ENCODE results near the gene TAF4. TPM values are rescaled to one million over a fixed set of nuclear protein-coding genes. Genes with fewer than 3 reads are reported as not detected.
"Not testable (repeated sequence)": the region's sequence is repeated elsewhere in the genome, so short reads cannot be mapped to it uniquely, and the experiment has no call there.

The TAF4 gene
- polyA plus RNA-seq, 3 donors from 2014 or later: 0.04 to 3.2 (median 1.1) TPM

DNA sequence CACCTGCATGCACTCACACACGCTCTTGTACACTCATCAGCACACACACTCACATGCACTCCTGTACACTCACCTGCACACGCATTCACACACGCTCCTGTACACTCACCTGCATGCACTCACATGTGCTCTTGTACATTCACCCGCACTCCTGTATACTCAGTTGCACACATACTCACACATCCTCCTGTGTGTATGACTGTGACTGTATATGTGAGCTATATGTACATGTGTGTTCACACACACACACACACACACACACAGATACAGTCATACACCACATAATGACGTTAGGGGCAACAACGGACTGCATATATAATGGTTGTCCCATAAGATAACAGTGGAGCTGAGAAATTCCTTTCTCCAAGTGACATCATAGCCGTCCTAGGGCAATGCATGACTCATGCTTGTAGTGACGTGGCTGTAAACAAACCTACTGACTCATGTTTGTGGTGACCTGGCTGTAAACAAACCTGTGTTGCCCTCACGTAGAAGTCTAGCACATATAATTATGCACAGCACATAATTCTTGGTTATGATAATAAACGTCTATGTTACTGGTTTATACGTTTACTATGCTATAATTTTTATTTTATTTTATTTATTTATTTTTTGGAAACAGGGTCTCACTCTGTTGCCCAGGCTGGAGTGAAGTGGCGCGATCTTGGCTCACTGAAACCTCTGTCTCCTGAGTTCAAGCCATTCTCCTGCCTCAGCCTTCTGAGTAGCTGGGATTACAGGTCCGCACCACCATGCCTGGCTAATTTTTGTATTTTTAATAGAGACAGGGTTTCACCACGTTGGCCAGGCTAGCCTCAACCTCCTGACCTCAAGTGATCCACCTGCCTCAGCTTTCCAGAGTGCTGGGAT, 22.8 kb upstream of the TAF4 start:
- Mint-ChIP-seq H3K27ac (no peak overlapping the region), H3K4me3 (no peak overlapping the region), H3K36me3 (peaks cover 0 to 4% (median 0%) of the 10 kb centered on the region in 3 donors), H3K27me3 (ENCODE audit: low read depth in 3 of 3) (peaks cover 0 to 6% (median 6%) of the 10 kb centered on the region in 3 donors), H3K4me1 (no peaks in the 10 kb centered on the region), H3K9me3 (peaks cover 0 to 2% (median 0%) of the 10 kb centered on the region in 6 donors)
- DNase-seq: peak in 2 of 3 donors; percentile 14 to 19

DNA sequence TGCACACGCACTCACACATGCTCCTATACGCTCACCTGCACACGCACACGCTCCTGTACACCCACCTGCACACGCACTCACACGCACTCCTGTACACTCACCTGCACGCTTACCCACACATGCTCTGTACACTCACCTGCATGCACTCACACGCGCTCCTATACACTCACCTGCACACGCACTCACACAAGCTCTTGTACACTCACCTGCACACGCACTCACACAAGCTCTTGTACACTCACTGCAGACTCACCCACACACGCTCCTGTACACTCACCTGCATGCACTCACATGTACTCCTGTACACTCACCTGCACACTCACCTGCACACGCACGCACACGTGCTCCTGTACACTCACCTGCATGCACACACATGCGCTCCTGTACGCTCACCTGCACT, 22.0 kb upstream of the TAF4 start:
- Mint-ChIP-seq H3K4me1 (no peaks in the 10 kb centered on the region), H3K4me3 (no peak overlapping the region), H3K36me3 (peaks cover 0 to 4% (median 0%) of the 10 kb centered on the region in 3 donors), H3K9me3 (peaks cover 0 to 2% (median 0%) of the 10 kb centered on the region in 6 donors), H3K27me3 (ENCODE audit: low read depth in 3 of 3) (peaks cover 0 to 7% (median 4%) of the 10 kb centered on the region in 3 donors), H3K27ac (no peak overlapping the region)
- no peak for DNase-seq

GRCh38 chr20:62087227-62087626, 21.5 kb upstream of the TAF4 start:
- Mint-ChIP-seq H3K4me1 (no peaks in the 10 kb centered on the region), H3K4me3 (no peak overlapping the region), H3K27ac (no peak overlapping the region), H3K27me3 (ENCODE audit: low read depth in 3 of 3) (peaks cover 0 to 7% (median 3%) of the 10 kb centered on the region in 3 donors), H3K36me3 (peaks cover 0 to 4% (median 0%) of the 10 kb centered on the region in 3 donors), H3K9me3 (peaks cover 0 to 2% (median 0%) of the 10 kb centered on the region in 6 donors)
- no peak for DNase-seq

- Mint-ChIP-seq H3K9me3 (no peaks in the 10 kb centered on the region), H3K27me3 (ENCODE audit: low read depth in 3 of 3) (peaks cover 0 to 5% (median 0%) of the 10 kb centered on the region in 3 donors), H3K4me3 (no peak overlapping the region), H3K4me1 (no peaks in the 10 kb centered on the region), H3K36me3 (no peaks in the 10 kb centered on the region), H3K27ac (no peak overlapping the region)
- DNase-seq: no peak
These were observed 19.5 kb upstream of the TAF4 start for GRCh38 chr20:62085206-62085605.

GRCh38 chr20:62084224-62084623, 18.5 kb upstream of the TAF4 start:
- not testable (repeated sequence) for H3K27me3 Mint-ChIP-seq (ENCODE audit: low read depth in 3 of 3); H3K4me3 Mint-ChIP-seq; H3K4me1 Mint-ChIP-seq; H3K9me3 Mint-ChIP-seq; DNase-seq; H3K27ac Mint-ChIP-seq; H3K36me3 Mint-ChIP-seq

GRCh38 chr20:62083312-62083711, 17.6 kb upstream of the TAF4 start:
- no peaks in the 10 kb centered on the region for H3K36me3 Mint-ChIP-seq
- no peak for DNase-seq
- no peaks in the 10 kb centered on the region for H3K4me1 Mint-ChIP-seq

DNA sequence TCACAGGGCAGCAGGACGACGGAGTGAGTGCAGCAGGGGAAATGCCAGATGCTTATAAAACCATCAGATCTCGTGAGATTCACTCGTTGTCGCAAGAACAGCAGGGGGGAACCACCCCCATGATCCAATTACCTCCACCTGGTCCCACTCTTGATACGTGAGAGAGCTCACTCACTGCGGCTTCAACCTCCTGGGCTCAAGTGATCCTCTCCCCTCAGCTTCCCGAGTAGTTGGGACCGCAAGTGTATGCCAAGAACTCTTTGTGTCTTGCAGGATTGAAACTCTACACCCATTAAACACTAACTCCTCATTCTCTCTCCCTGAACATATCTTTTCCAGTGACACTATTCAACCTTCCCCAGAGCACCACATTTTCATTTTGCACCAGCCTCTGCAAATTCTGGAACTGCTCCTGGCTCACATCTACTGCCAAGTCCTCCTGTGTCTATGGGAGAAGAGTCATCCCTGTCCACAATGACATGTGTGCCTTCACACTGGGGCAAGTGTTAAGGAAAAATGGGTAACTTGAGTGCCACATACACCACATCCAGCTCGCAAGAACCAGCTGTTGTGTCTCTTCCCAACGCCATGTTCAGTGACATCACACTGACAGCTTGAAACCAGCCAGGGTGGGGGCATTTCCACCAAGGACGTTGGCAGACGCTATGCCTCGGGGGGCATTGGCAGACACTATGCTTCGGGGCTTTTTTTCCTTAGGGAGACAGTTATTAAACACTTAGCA, 14.7 kb upstream of the TAF4 start:
- Mint-ChIP-seq H3K4me3 (no peak overlapping the region), H3K9me3 (peaks cover 3 to 7% (median 6%) of the 10 kb centered on the region in 6 donors), H3K27ac (no peak overlapping the region), H3K4me1 (no peaks in the 10 kb centered on the region), H3K27me3 (ENCODE audit: low read depth in 3 of 3) (peaks cover 0 to 5% (median 5%) of the 10 kb centered on the region in 3 donors), H3K36me3 (peaks cover 0 to 4% (median 0%) of the 10 kb centered on the region in 3 donors)
- DNase-seq: no peak

More at GRCh38 chr20:62083312-62083711, 17.6 kb upstream of the TAF4 start:
- Mint-ChIP-seq H3K4me3 (no peak overlapping the region), H3K27ac (no peak overlapping the region), H3K27me3 (ENCODE audit: low read depth in 3 of 3) (peaks cover 0 to 5% (median 5%) of the 10 kb centered on the region in 3 donors), H3K9me3 (peaks cover 0 to 3% (median 0%) of the 10 kb centered on the region in 6 donors)

DNA sequence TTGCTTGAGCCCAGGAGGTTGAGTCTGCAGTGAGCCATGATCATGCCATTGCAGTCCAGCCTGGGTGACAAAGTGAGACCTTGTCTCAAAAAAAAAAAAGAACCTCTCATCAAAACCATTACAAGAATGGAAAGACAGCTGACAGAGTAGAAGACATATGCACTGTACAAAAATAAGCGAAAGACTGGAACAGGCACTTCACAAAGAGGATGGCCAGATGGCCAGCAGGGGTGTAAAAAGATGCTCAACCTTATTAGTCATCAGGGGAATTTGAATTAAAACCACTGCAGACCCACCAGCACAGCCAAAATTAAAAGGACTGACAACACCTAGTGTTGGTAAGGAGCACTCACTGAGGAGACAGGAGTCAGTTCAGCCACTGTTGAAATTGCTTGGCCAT, 13.5 kb upstream of the TAF4 start:
- Mint-ChIP-seq H3K27ac (no peak overlapping the region), H3K4me3 (no peak overlapping the region), H3K36me3 (peaks cover 4% of the 10 kb centered on the region in 3 donors), H3K4me1 (no peaks in the 10 kb centered on the region), H3K9me3 (peaks cover 3 to 15% (median 14%) of the 10 kb centered on the region in 6 donors), H3K27me3 (ENCODE audit: low read depth in 3 of 3) (peaks cover 0 to 6% (median 3%) of the 10 kb centered on the region in 3 donors)
- DNase-seq: no peak

GRCh38 chr20:62073323-62073722, 7.6 kb upstream of the TAF4 start:
- peaks cover 0 to 13% (median 8%) of the 10 kb centered on the region in 3 donors for H3K27me3 Mint-ChIP-seq (ENCODE audit: low read depth in 3 of 3)
- H3K36me3 Mint-ChIP-seq: peaks cover 4 to 7% (median 4%) of the 10 kb centered on the region in 3 donors
- peaks cover 0 to under 1% of the 10 kb centered on the region in 2 donors for H3K4me1 Mint-ChIP-seq
- peaks cover 4 to 27% (median 22%) of the 10 kb centered on the region in 6 donors for H3K9me3 Mint-ChIP-seq
- H3K27ac Mint-ChIP-seq: peak overlapping the region in 1 of 6 donors; percentile 22
- H3K4me3 Mint-ChIP-seq: no peak overlapping the region
- no peak for DNase-seq

- not testable (repeated sequence) for H3K4me3 Mint-ChIP-seq, H3K36me3 Mint-ChIP-seq, DNase-seq, H3K27ac Mint-ChIP-seq
- Mint-ChIP-seq H3K4me1 (peaks cover 14 to 15% of the 10 kb centered on the region in 2 donors), H3K9me3 (peaks cover 4 to 27% (median 22%) of the 10 kb centered on the region in 6 donors), H3K27me3 (ENCODE audit: low read depth in 3 of 3) (peaks cover 2 to 14% (median 8%) of the 10 kb centered on the region in 3 donors)
These were observed 6.2 kb upstream of the TAF4 start for GRCh38 chr20:62071669-62072430.

DNA sequence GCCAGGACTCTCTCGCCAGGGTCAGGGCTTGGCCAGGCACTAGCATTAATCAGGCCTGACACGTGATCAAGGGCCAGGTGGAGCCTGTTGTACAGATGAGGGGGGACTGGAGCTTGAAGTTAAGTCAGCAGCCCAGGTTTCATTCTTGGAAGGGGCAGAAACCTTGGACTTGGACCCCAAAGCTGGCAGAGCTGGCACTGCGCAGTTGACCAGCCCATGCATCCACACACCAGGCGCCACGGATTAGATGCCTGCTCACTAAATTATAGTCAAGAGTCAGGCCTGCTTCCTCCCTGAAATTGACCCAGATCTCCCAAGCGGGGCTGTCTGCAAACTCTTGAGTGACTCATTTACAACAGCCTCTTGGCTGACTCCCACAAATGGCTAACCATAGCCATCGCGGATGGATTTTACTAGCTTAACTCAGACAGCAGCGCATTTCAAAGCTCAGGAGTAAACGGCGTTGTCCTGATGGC, 4.1 kb upstream of the TAF4 start:
- Mint-ChIP-seq H3K9me3 (peaks cover 3 to 16% (median 11%) of the 10 kb centered on the region in 6 donors), H3K4me3 (no peak overlapping the region), H3K4me1 (peaks cover 17 to 20% of the 10 kb centered on the region in 2 donors), H3K27me3 (ENCODE audit: low read depth in 3 of 3) (peaks cover 9 to 18% (median 14%) of the 10 kb centered on the region in 3 donors), H3K36me3 (peaks cover 0 to 3% (median 0%) of the 10 kb centered on the region in 3 donors), H3K27ac (no peak overlapping the region)
- no peak for DNase-seq

DNA sequence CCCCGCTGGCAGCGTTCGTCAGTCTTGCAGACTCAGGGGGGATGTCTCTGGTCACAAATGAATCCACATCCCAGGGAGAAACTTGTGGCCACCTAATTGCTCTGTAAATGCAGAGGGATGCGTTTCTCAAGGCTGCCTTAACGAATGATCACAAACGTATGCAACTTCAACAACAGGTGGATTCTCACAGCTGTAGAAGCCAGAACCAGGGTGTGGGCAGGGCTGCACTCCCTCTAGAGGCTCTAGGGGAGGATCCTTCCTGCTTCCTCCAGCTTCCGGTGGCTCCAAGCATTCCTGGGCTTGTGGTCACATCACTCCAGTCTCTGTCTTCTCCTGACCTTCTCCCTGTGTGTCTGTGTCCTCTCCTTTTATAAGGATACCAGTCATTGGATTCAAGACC, 3.3 kb upstream of the TAF4 start:
- DNase-seq: no peak
- Mint-ChIP-seq H3K4me1 (peaks cover 19 to 21% of the 10 kb centered on the region in 2 donors), H3K27ac (no peak overlapping the region), H3K36me3 (peaks cover 0 to 3% (median 0%) of the 10 kb centered on the region in 3 donors), H3K4me3 (no peak overlapping the region), H3K9me3 (peaks cover 0 to 11% (median 8%) of the 10 kb centered on the region in 6 donors), H3K27me3 (ENCODE audit: low read depth in 3 of 3) (peaks cover 11 to 16% (median 14%) of the 10 kb centered on the region in 3 donors)

Data from immature natural killer cell (primary cell).